RWPE2 (cell line): ENCODE data around the gene STT3A.

Experiments used
- ATAC-seq: fragments of 200-7000 bp; cut with Tn5 transposase; 3 replicates; pipeline ENCODE4 v1.9.1; 2021; ENCODE audit warnings: low read depth
- DNase-seq: peaks from one replicate; pipeline ENCODE4 v3.0.0-alpha.2; 2020; ENCODE audit warnings: low spot score
- H3K27ac ChIP-seq: fragments of 450-650 bp; 2 replicates; pipeline ENCODE4 v1.5.1; 2017; ENCODE audit warnings: mild to moderate bottlenecking; ENCODE audit not compliant: poor library complexity, severe bottlenecking
- H3K27me3 ChIP-seq: fragments of 250-450 bp; sonication (Bioruptor Pico); 2 replicates; pipeline ENCODE4 v1.5.1; 2021; ENCODE audit warnings: mild to moderate bottlenecking, moderate library complexity; ENCODE audit not compliant: insufficient read depth, poor library complexity, severe bottlenecking
- H3K36me3 ChIP-seq: fragments of 250-450 bp; sonication (Bioruptor Pico); 2 replicates; pipeline ENCODE4 v1.5.1; 2020; ENCODE audit warnings: low read depth, mild to moderate bottlenecking, moderate library complexity
- H3K4me1 ChIP-seq: fragments of 250-450 bp; sonication (Bioruptor Pico); 2 replicates; pipeline ENCODE4 v1.5.1; 2021; ENCODE audit warnings: mild to moderate bottlenecking, moderate library complexity; ENCODE audit not compliant: insufficient read depth, poor library complexity, severe bottlenecking
- H3K4me3 ChIP-seq: fragments of 250-450 bp; sonication (Bioruptor Pico); 2 replicates; pipeline ENCODE4 v1.5.1; 2021; ENCODE audit warnings: mild to moderate bottlenecking, moderate library complexity; ENCODE audit not compliant: severe bottlenecking
- H3K9me3 ChIP-seq: fragments of 250-450 bp; sonication (Bioruptor Pico); 2 replicates; pipeline ENCODE4 v1.5.1; 2021; ENCODE audit warnings: mild to moderate bottlenecking, moderate library complexity; ENCODE audit not compliant: severe bottlenecking
- TF ChIP-seq, protein P1 (sequence below): fragments of 450-650 bp; IDR thresholded peaks from one replicate; pipeline ENCODE4 v1.5.1; 2017; ENCODE audit warnings: mild to moderate bottlenecking, moderate library complexity; ENCODE audit not compliant: poor library complexity, severe bottlenecking

The STT3A gene

DNA sequence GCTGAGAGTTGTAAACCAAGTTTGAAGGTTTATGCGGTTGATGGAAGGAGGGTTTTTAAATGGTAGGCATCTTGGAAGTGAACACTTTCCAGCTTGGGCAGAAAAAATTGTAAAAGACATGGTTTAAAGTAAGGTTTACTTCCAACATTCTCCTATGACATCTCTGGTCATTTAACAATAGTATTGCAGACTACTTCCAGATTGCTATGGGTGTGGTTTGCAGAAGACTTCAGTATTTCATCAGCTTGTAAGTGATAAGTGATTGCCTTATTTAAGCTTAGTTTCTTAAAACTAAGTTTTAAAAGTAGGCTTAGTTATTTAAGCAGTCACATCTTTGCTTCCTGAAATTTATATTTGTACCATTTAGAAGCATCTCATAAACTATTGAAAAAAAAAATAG, 7.2 kb upstream of the STT3A start:
- DNase-seq (no peak), ATAC-seq (no peak)
- peaks cover 5% of the 10 kb centered on the region for H3K4me1 ChIP-seq
- H3K9me3 ChIP-seq: no peaks in the 10 kb centered on the region
- H3K27ac ChIP-seq: no peak overlapping the region
- H3K36me3 ChIP-seq: peaks cover 42% of the 10 kb centered on the region
- H3K4me3 ChIP-seq: no peak overlapping the region
- TF ChIP-seq, protein P1, sequence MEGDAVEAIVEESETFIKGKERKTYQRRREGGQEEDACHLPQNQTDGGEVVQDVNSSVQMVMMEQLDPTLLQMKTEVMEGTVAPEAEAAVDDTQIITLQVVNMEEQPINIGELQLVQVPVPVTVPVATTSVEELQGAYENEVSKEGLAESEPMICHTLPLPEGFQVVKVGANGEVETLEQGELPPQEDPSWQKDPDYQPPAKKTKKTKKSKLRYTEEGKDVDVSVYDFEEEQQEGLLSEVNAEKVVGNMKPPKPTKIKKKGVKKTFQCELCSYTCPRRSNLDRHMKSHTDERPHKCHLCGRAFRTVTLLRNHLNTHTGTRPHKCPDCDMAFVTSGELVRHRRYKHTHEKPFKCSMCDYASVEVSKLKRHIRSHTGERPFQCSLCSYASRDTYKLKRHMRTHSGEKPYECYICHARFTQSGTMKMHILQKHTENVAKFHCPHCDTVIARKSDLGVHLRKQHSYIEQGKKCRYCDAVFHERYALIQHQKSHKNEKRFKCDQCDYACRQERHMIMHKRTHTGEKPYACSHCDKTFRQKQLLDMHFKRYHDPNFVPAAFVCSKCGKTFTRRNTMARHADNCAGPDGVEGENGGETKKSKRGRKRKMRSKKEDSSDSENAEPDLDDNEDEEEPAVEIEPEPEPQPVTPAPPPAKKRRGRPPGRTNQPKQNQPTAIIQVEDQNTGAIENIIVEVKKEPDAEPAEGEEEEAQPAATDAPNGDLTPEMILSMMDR: no peak
- H3K27me3 ChIP-seq: no peaks in the 10 kb centered on the region

DNA sequence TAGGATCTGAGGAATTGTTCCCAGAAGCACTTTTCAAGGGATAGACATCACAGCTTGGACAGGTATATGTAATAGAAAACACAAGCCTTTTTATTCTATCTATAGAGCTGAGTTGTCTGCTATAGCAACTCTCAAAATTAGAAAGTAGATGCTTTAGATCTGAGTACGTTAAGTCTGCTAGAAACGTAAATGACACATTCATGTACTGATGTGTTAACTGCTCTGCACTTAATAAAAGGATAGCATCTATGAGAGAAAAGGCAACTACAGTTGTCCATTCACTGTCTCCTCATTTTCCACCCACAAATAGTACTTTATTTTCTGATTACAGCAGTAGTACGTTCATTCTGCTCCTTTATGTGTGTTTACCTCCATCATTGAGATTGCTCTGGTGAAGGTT, 6.0 kb upstream of the STT3A start:
- H3K27ac ChIP-seq: no peak overlapping the region
- DNase-seq (no peak), ATAC-seq (no peak)
- H3K27me3 ChIP-seq: no peaks in the 10 kb centered on the region
- no peak overlapping the region for H3K4me3 ChIP-seq
- H3K4me1 ChIP-seq: peaks cover 11% of the 10 kb centered on the region
- H3K36me3 ChIP-seq: peaks cover 31% of the 10 kb centered on the region
- no peaks in the 10 kb centered on the region for H3K9me3 ChIP-seq
- TF ChIP-seq, protein P1: no peak

DNA sequence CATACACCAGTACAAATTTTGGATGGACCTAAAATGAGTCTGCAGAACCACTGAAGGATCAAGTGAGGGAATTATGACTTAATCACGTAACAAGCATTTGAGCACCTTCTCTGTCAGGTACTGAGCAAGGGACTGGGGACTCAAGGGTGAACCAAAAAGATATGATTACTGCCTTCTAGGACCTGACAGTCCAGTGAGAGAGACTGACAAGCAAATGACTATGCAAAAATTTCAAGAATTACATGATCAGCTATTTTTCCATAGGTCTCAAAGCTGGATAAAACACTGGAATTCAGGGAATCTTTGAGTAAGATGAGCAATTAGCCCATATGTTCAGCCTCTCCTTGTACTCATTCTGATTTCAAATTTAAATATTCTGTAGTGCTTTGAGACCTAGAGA, 5.2 kb upstream of the STT3A start:
- no peak overlapping the region for H3K27ac ChIP-seq
- no peak overlapping the region for H3K4me3 ChIP-seq
- H3K36me3 ChIP-seq: peaks cover 22% of the 10 kb centered on the region
- no peaks in the 10 kb centered on the region for H3K27me3 ChIP-seq
- ATAC-seq: no peak
- DNase-seq: no peak
- peaks cover 11% of the 10 kb centered on the region for H3K4me1 ChIP-seq
- no peaks in the 10 kb centered on the region for H3K9me3 ChIP-seq
- TF ChIP-seq, protein P1: no peak

DNA sequence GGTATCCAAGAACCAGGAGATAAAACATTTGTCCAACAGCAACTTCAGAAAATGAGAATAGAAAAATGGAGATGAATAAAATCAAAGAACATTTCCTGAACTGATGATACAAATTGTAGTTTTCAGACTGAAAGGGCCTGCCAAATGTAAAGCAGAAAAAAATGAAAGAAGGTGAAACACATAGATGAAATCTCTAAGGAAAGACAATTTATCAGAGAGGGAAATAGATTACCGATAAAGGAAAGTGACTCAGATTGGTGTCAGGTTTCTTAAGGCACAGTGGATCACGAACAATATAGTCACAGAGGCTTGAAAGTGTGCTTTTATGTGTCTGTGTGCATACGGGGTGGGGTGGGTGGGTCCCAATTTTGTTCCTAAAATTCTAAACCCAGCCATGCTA, 4.1 kb upstream of the STT3A start:
- no peak for DNase-seq
- TF ChIP-seq, protein P1: no peak

DNA sequence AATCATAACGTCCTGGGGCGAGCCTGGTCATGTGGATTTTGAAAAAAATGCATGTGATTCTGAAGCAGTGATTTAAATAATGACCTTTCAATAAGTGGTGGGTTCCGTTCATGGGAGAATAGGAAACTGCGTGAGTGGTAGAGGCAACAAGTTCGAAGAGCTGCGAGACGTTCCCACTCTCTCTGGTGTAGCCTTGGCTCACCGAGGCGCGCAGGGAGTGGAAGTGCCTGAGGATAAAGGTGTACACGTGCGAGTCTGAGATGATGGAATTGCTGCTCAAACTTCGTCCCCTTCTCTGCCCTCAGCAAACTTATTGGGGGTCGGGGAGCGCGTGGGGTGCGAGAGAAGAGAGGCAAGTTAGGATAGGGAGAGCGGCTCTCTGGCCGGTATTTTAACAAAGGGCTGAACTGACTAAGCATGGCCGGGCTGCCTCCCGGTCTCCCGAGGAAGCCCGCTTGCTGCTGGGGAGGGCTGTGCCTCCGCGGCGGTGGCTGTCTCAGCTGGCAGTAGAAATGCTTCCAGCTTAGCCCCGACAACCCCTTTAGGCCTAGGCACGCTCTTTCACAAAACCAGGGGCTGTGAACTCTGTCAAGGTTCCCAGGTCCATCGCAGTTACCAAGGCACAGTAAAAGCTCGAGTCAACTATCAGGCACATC, 875 bp upstream of the STT3A start:
- Histone ChIP-seq H3K4me3 (peak overlapping the region; percentile 72), H3K9me3 (no peaks in the 10 kb centered on the region), H3K27me3 (no peaks in the 10 kb centered on the region), H3K27ac (peak overlapping the region; percentile 72), H3K36me3 (peaks cover 29% of the 10 kb centered on the region), H3K4me1 (peaks cover 18% of the 10 kb centered on the region)
- peak; percentile 42 for DNase-seq
- TF ChIP-seq, protein P1: no peak
- ATAC-seq: peak; percentile 44

More for the DNA sequence above, 4.1 kb upstream of the STT3A start:
- no peaks in the 10 kb centered on the region for H3K27me3 ChIP-seq
- peaks cover 12% of the 10 kb centered on the region for H3K36me3 ChIP-seq
- H3K4me1 ChIP-seq: peaks cover 11% of the 10 kb centered on the region
- no peak overlapping the region for H3K4me3 ChIP-seq
- no peak for ATAC-seq
- H3K9me3 ChIP-seq: no peaks in the 10 kb centered on the region
- no peak overlapping the region for H3K27ac ChIP-seq
